Activated CD8-positive, alpha-beta T cell treated with anti-CD3 and anti-CD28 coated beads for 36 hours (primary cell): ENCODE measurements around the gene ZNF2. TPM values are rescaled to one million over a fixed set of nuclear protein-coding genes. Genes with fewer than 3 reads are reported as not detected.
A peak's percentile ranks its signal among the peaks of the same experiment; 100 is the strongest.

Experiments used
- ATAC-seq: fragments of 200-7000 bp; cut with Tn5 transposase; one replicate; pipeline ENCODE4 v1.10.0; 2021; ENCODE audit warnings: mild to moderate bottlenecking, moderate library complexity
- CTCF ChIA-PET: fragments of 350-600 bp; sonication (Branson Sonifier 250); formaldehyde crosslinking; loops from one replicate; lab custom pipeline; 2021; ENCODE audit warnings: antibody characterized with exemption; lab: Charles Lee
- POLR2A ChIA-PET: fragments of 350-600 bp; sonication (Branson Sonifier 250); formaldehyde crosslinking; loops from one replicate; lab custom pipeline; 2021; ENCODE audit warnings: antibody characterized with exemption; lab: Charles Lee
- DNase-seq: peaks from one replicate; pipeline ENCODE4 v3.0.0-alpha.2; 2020
- H3K27ac Mint-ChIP-seq: one replicate; pipeline ENCODE4 v1.8.0; 2021; ENCODE audit warnings: mild to moderate bottlenecking, mixed read lengths
- H3K27me3 Mint-ChIP-seq: one replicate; pipeline ENCODE4 v1.8.0; 2021; ENCODE audit warnings: mixed read lengths
- H3K36me3 Mint-ChIP-seq: one replicate; pipeline ENCODE4 v1.8.0; 2021; ENCODE audit warnings: low read depth, mixed read lengths
- H3K4me1 Mint-ChIP-seq: one replicate; pipeline ENCODE4 v1.8.0; 2021; ENCODE audit warnings: low read depth, mixed read lengths
- H3K4me3 Mint-ChIP-seq: one replicate; pipeline ENCODE4 v1.8.0; 2021; ENCODE audit warnings: mild to moderate bottlenecking, moderate library complexity, mixed read lengths
- H3K9me3 Mint-ChIP-seq: one replicate; pipeline ENCODE4 v1.8.0; 2021; ENCODE audit warnings: mixed read lengths
- CTCF ChIP-seq: fragments of 200-600 bp; IDR thresholded peaks from one replicate; pipeline ENCODE4 v1.8.0; 2022; ENCODE audit warnings: antibody characterized with exemption, mild to moderate bottlenecking
- intact Hi-C: fragments of 100-400 bp; cut with micrococcal nuclease; formaldehyde crosslinking; loops from one replicate; pipeline ENCODE4 v1.10.0; 2022
- total RNA-seq, 2 experiments: library from RNA; stranded (reverse); gene quantifications; one replicate each; pipeline ENCODE4 v1.2.3, GENCODE V29; 2021

Gene ZNF2
- 1 to 10 TPM; 5.7 to 6.5 TPM for total RNA-seq

- H3K27ac Mint-ChIP-seq: peak within 1 kb of the TSS; percentile 96
- intact Hi-C loops: loop anchor here (10.0 kb wide), 1 partner anchor 91 kb away; no protein-coding TSS in a partner anchor
- peaks cover 8% of the 10 kb centered on the region for H3K36me3 Mint-ChIP-seq
- no peaks in the 10 kb centered on the region for H3K9me3 Mint-ChIP-seq
- no peak for TF ChIP-seq CTCF
- POLR2A ChIA-PET: interaction anchor here (0.6 to 2.0 kb wide), 6 partner anchors 9 to 140 kb away, joined by 3 to 10 read pairs (median 4); partner anchors contain the start of genes MAL and MRPS5
- H3K4me1 Mint-ChIP-seq: peaks cover 23% of the 10 kb centered on the region
- DNase-seq (peak; percentile 98), ATAC-seq (peak; percentile 94)
- no peaks in the 10 kb centered on the region for H3K27me3 Mint-ChIP-seq
- CTCF ChIA-PET: interaction anchor here (0.6 to 3.0 kb wide), 8 partner anchors 9 to 237 kb away, joined by 3 to 16 read pairs (median 4); partner anchors contain the start of genes FAHD2A and MRPS5
- peak within 1 kb of the TSS; percentile 100 for H3K4me3 Mint-ChIP-seq
These were observed at the start of gene ZNF2 for GRCh38 chr2:95165371-95166064. TSS of gene ZNF2 (plus strand) at chr2:95165809. CDS start at chr2:95176227, 10,418 bp downstream.

GRCh38 chr2:95121093-95121406 is 44.6 kb upstream of the ZNF2 start:
- POLR2A ChIA-PET: interaction anchor here (0.6 to 2.4 kb wide), 9 partner anchors 39 to 98 kb away, joined by 3 to 10 read pairs (median 4); partner anchors contain the start of genes ZNF2 and ZNF514
- no peak for TF ChIP-seq CTCF
- Mint-ChIP-seq H3K27ac (peak overlapping the region; percentile 93), H3K27me3 (no peaks in the 10 kb centered on the region), H3K4me3 (peak overlapping the region; percentile 82), H3K4me1 (peaks cover 37% of the 10 kb centered on the region), H3K9me3 (no peaks in the 10 kb centered on the region), H3K36me3 (peaks cover 37% of the 10 kb centered on the region)
- ATAC-seq: no peak
- CTCF ChIA-PET: interaction anchor here (0.7 to 12.0 kb wide), 8 partner anchors 27 to 102 kb away, joined by 3 to 223 read pairs (median 4); partner anchors contain the start of genes MAL and ZNF2
- intact Hi-C loops: loop anchor here (5.0 kb wide), 1 partner anchor 36 kb away; the partner anchor contains the start of gene ZNF514
- DNase-seq: no peak

- H3K9me3 Mint-ChIP-seq: no peaks in the 10 kb centered on the region
- POLR2A ChIA-PET: interaction anchor here (0.6 to 2.4 kb wide), 8 partner anchors 38 to 98 kb away, joined by 3 to 10 read pairs (median 4); partner anchors contain the start of genes ZNF2 and ZNF514
- TF ChIP-seq CTCF: no peak
- peak; percentile 97 for ATAC-seq
- peak; percentile 90 for DNase-seq
- peak within 1 kb of the TSS; percentile 82 for H3K4me3 Mint-ChIP-seq
- peak within 1 kb of the TSS; percentile 93 for H3K27ac Mint-ChIP-seq
- intact Hi-C loops: loop anchor here (5.0 kb wide), 1 partner anchor 36 kb away; the partner anchor contains the start of gene ZNF514
- CTCF ChIA-PET: interaction anchor here (0.7 to 12.0 kb wide), 8 partner anchors 7 to 103 kb away, joined by 3 to 223 read pairs (median 4); partner anchors contain the start of genes MAL and ZNF2
- H3K4me1 Mint-ChIP-seq: peaks cover 37% of the 10 kb centered on the region
- peaks cover 34% of the 10 kb centered on the region for H3K36me3 Mint-ChIP-seq
- H3K27me3 Mint-ChIP-seq: no peaks in the 10 kb centered on the region
These were observed 44.0 kb upstream of the ZNF2 start, which contains the start of gene MRPS5 for GRCh38 chr2:95121407-95122196. TSS of gene MRPS5 (minus strand) at chr2:95121808. CDS start at chr2:95121791, 17 bp downstream.

- Mint-ChIP-seq H3K36me3 (peaks cover 32% of the 10 kb centered on the region), H3K27me3 (no peaks in the 10 kb centered on the region), H3K4me3 (peak overlapping the region; percentile 82), H3K27ac (peak overlapping the region; percentile 84), H3K9me3 (no peaks in the 10 kb centered on the region), H3K4me1 (peaks cover 36% of the 10 kb centered on the region)
- peak; percentile 5 for ATAC-seq
- CTCF ChIA-PET: interaction anchor here (1.3 to 12.0 kb wide), 6 partner anchors 8 to 99 kb away, joined by 4 to 223 read pairs (median 10); partner anchors contain the start of gene ZNF2
- DNase-seq: peak; percentile 4
- POLR2A ChIA-PET: interaction anchor here (0.7 to 2.4 kb wide), 4 partner anchors 41 to 74 kb away, joined by 3 to 10 read pairs (median 8); partner anchors contain the start of gene ZNF2
- intact Hi-C loops: loop anchor here (5.0 kb wide), 1 partner anchor 35 kb away; the partner anchor contains the start of gene ZNF514
- TF ChIP-seq CTCF: no peak
These were observed 43.4 kb upstream of the ZNF2 start for GRCh38 chr2:95122197-95122551.
